GM15510 (cell line): ENCODE results near the gene SUSD1.

Experiments
- POLR2A ChIP-seq: IDR thresholded peaks from 3 replicates; pipeline ENCODE4 v1.6.1; 2011; ENCODE audit warnings: borderline replicate concordance; ENCODE audit not compliant: insufficient read length; ENCODE audit errors: extremely low read depth

SUSD1 gene

GRCh38 chr9:112037281-112038016, 137.6 kb downstream of the SUSD1 start:
- TF ChIP-seq POLR2A = peak; percentile 31

- no peak for TF ChIP-seq POLR2A
Observed at GRCh38 chr9:112035166-112035826, 139.8 kb downstream of the SUSD1 start.

DNA sequence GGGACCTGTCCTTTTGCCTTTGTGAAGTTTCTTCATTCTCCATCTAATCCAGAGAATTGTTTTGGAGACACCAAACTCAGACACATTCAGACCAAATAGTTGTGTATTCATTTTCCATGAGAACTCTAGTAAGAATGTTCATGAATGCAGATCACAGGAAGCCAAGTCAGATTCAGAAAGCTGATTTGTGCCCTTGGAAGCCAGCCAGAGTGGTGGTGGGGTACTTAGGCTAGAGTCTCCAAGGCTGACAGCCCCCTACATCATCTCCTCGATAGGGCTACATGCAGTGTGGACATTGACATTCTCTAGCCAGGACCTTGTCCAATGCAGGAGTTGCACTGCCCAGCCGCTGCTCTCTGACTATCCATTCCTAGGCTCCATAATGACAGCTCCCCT, 140.9 kb downstream of the SUSD1 start:
- no peak for TF ChIP-seq POLR2A

GRCh38 chr9:112033237-112034215, 141.6 kb downstream of the SUSD1 start:
- peak; percentile 25 for TF ChIP-seq POLR2A

DNA sequence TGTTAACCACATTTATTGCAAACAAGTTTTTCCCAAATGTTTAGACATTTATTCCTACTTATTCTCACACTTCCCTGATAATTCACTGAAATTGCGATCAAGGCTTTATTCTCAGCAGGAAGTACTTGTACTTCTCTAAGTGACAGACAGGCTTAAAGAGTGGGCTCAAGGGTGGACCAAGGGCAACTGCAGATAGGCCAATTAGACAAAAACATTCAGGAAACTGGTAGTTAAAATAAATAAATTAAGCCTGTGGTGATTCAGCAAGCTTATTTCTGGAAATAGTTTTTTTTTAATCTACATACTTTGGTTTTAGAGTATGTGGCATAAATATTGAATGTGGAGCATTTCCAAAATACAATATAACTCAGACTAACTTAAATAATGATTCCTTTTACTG, 142.4 kb downstream of the SUSD1 start:
- no peak for TF ChIP-seq POLR2A

DNA sequence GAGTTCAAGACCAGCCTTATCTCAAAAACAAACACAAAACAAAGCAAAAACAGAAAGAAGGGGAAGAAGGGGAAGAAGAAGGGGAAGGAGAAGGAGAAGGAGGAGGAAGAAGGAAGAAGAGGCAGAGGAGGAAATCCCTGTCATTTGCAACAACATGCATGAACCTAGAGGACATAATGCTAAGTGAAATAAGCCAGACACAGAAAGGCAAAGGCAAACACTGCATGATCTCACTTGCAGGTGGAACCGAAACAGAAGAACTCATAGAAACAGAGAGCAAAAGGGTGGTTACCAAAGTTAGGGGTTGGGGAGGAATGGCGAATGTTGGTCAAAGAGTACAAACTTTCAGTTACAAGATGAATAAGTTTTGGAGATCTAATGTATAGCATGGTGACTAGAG, 143.1 kb downstream of the SUSD1 start:
- TF ChIP-seq POLR2A = no peak

- TF ChIP-seq POLR2A = no peak
Observed at GRCh38 chr9:112031400-112031799, 143.7 kb downstream of the SUSD1 start.

- TF ChIP-seq POLR2A = no peak
Observed at GRCh38 chr9:112029921-112030444, 145.1 kb downstream of the SUSD1 start.

DNA sequence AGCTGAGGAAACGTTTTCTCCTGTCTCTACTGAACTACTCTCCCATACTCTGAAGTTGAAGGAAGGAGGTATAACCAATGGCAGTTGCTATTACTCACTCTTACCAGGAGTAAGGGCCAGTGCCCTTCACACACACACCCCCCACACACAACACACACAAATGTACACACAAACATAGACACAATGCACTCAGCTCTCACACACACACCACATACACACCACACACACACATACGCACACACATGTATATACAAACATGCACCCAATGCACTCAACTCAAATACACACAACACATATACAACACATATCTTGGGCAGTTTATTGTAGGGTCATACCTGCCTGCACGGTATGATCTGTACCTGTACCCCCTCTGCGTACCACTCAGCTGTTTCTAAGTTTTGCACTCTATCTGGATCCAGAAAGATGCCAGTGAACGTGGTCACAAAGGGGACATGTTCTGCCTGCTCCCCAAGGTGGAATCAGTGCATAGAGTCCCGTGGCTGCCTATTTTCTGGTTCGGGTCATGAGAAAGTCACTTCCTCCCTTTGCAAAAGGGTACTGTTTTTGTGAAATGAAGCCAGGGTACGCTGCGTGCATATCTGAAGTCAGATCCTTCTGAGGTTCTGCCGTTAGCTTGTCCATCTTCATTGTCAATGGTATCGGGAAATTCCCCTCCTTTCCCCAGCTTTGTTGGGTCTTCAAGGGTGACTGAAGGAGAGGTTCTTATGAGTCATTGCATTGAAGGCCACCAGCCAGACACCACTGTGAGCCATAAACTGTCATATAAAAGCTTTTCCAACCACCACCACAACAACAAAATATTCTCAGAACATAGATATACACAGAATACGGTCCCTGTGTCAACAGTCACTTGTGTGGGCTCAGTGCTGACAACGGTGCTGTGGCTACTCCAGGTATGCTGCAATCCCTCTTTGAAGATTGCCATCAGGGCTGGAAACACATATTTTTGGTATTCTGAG, 146.6 kb downstream of the SUSD1 start:
- TF ChIP-seq POLR2A = peak; percentile 27

DNA sequence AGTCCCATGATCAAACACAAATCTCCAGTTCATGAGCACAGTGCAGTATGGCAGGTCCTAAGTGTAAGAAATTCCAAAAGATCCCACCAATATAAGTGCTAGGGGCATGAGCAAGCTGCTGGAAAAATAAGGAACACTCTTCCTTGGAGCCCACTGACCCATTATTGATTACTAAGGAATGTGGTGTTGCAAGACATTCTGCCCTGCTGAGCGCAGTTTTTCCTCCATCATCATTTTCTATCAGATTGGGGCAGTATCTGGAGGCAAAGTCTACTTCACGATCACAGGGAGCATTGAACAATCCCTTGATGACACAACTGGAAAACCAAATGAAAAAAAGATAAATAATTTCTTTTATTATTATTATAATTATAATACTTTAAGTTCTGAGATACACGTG, 149.2 kb downstream of the SUSD1 start:
- no peak for TF ChIP-seq POLR2A

- no peak for TF ChIP-seq POLR2A
Observed at GRCh38 chr9:112021742-112022141, 153.4 kb downstream of the SUSD1 start.

GRCh38 chr9:112020680-112021596, 154.2 kb downstream of the SUSD1 start:
- no peak for TF ChIP-seq POLR2A

- no peak for TF ChIP-seq POLR2A
Observed at GRCh38 chr9:112017878-112018277, 157.2 kb downstream of the SUSD1 start.
